GM18873 (cell line): ENCODE measurements around the gene PCSK7.
"Not testable (repeated sequence)": the region's sequence is repeated elsewhere in the genome, so short reads cannot be mapped to it uniquely, and the experiment has no call there.

Experiments
- ATAC-seq: cut with Tn5 transposase; IDR thresholded peaks from one replicate; pipeline ENCODE4 v1.9.1; 2021; ENCODE audit warnings: mild to moderate bottlenecking, moderate library complexity, moderate number of reproducible peaks; ENCODE audit not compliant: unreplicated experiment, low FRiP score

Gene PCSK7

GRCh38 chr11:117218133-117218915 is 13.5 kb downstream of the PCSK7 start:
- no peak for ATAC-seq

DNA sequence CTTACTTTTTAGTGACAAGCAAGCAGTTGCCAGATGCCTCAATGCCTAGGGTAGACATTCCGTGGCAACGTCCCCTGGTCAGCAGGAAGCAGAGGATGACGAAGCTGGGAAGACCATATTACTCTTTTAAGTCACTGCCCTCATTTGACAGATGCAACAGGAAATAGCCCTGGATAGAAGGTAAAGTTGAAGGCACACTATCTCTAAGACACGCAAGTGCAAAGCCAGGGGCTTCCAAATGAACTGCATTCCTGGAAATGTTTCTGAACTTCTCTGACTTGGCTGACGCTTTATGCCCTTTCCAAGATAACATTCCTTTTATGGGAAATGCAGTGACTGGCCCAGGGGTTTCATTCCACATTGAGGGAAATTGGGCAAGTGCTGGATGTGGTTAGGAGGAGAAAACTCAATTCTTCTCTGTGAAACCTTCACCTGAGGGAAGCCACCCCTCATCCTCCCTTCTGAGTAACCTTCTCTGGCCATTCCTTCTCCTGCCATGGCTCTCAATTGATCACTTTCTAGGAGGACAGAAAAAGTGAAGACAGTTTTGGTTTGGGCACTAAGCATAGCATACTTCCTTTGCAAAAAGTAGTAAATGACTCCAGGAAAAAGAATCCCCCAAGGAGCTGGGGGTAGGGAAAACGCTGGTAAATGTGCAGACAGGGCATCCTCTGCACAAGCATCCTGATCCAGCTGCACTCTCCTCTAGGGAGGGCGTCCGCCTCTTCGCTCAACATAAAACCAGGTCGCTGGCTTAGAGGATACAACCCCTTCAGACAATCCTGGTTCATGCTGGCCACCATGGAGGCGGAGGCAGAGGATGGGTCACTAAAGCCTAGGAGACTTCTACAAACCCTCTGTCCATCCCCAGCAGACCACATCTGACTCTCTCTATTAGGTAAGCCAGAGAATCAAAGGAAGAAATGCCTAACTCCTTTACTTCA is 14.5 kb downstream of the PCSK7 start:
- no peak for ATAC-seq

DNA sequence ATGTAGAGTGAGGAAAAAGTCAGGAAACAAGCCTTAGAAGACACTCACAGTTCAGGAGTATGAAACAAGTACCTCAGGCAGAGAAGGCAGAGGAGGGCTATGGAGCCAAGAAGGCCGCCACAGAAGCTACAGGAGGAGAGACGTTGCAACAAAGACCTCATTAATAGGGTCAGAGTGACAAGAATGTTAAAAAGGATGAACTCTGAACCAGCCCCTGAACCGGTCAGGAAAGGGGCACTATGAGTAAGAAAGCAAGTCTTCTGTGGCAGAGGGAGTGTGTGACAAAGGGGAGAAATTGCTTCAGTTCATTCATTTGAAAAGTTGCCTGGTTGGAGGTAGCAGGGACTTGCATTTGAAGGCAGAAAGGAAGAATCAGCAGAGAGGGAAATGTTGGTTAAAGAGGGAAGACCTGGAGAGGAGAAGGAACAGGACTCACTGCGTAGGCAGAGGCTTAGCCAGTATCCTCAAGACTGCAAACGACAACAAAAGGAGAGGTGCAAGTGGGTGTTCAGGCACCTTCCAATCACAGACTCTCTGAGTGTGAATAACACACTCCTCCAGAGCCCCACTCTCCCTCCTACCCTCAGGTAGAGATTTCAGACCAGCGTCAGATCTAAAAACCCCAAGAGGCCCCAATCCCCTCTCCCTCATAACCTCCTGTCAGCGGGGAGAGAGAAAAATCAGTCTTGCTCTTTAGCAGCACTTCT is 17.3 kb downstream of the PCSK7 start:
- ATAC-seq = no peak

- ATAC-seq = no peak
These were observed 19.0 kb downstream of the PCSK7 start for GRCh38 chr11:117212697-117213355.

DNA sequence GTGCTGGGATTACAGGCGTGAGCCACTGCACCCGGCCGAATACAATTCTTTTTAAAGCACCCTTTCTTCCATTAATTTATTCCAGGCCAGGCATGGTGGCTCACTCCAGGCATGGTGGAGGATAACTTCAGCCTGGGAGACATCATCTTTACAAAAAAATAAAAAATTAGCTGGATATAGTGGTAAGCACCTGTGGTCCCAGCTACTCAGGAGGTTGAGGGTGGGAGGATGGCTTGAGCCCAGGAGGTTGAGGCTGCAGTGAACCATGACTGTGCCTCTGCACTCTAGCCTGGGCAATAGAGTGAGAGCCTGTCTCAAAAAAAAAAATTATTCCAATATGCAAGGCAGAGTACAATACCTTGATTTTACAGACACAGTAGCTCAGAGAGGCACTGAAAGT is 21.3 kb downstream of the PCSK7 start:
- ATAC-seq = no peak

GRCh38 chr11:117209351-117210125 is 22.3 kb downstream of the PCSK7 start:
- not testable (repeated sequence) for ATAC-seq

DNA sequence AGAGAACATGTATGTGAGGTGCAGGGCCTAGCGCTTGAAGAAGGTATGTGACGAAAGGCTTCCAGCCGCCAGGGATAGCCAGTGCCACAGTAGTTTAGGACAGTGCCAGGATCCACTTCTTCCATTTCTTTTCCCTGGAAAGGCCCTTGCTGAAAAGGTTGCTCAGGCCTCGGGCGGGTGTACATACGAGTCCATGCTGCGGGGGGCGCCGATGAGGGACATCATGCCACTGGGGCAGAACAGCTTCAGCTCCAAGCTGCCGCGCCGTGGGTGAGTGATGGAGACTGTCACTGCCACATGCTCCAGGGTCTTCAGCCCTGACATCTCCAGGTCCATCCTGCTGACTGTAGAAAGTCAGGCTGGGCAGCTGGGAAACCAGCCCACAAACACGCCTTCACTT is 23.2 kb downstream of the PCSK7 start:
- ATAC-seq = not testable (repeated sequence)

- ATAC-seq = not testable (repeated sequence)
These were observed 24.4 kb downstream of the PCSK7 start for GRCh38 chr11:117207481-117207880.

DNA sequence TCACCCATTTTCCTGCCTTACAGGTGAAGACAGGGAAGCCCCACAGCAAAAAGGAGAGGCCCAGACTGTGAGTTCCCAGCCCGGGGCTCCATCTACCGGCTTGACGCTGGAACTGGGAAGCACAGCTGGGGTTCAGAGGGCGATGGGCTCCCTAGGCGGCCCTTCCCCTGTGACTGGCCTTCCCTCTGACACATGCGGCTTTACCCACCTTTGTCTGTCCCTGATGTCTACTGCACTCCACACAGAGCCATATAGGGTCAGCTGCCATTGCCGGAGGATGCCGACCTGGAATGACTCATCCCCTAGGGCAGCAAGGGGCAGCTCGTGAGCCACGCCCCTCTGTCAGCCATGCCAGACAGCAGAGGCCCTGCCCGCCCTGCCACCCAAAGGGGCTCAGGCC is 25.0 kb downstream of the PCSK7 start:
- not testable (repeated sequence) for ATAC-seq

GRCh38 chr11:117206111-117206510 is 25.8 kb downstream of the PCSK7 start:
- ATAC-seq = not testable (repeated sequence)

DNA sequence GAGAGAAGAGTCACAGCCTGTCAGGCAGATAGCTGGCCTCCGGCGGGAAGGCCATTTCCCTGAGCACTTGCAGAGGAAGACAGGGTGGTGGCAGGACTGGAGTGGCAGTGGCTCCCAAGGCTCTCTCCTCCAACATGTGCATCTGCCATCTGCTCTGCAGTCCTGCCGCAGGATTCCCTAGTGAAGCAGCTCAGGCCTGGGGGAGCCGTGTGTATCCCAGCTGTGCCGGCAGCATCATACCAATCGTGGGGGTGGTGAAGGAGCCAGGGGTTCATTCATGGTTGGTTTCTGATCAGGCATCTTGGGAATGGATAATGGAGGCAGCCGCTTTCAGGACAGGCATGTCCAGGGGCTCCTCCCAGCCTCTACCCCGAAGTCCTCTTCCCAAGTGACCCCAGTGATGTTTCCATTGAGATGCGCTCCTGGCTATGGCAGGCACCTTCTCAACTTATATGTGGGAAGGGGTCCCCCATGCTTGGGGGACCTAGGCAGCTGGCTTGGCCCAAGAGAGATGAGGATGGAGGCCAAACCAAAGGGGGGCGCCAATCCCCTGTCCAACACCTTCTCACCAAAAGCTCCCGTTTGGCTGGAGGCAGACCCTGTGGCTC is 26.6 kb downstream of the PCSK7 start:
- ATAC-seq = no peak

- no peak for ATAC-seq
These were observed 27.4 kb downstream of the PCSK7 start for GRCh38 chr11:117204283-117205080.

DNA sequence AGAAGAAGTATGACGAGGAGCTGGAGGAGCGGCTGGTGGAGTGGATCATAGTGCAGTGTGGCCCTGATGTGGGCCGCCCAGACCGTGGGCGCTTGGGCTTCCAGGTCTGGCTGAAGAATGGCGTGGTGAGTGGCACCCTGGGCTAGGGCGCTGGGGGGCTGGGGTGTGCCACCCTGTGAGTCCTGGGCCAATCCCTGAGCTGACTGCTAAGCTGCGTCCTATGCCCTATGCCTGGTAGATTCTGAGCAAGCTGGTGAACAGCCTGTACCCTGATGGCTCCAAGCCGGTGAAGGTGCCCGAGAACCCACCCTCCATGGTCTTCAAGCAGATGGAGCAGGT is 28.8 kb downstream of the PCSK7 start:
- no peak for ATAC-seq

GRCh38 chr11:117202386-117203068 is 29.3 kb downstream of the PCSK7 start:
- no peak for ATAC-seq

DNA sequence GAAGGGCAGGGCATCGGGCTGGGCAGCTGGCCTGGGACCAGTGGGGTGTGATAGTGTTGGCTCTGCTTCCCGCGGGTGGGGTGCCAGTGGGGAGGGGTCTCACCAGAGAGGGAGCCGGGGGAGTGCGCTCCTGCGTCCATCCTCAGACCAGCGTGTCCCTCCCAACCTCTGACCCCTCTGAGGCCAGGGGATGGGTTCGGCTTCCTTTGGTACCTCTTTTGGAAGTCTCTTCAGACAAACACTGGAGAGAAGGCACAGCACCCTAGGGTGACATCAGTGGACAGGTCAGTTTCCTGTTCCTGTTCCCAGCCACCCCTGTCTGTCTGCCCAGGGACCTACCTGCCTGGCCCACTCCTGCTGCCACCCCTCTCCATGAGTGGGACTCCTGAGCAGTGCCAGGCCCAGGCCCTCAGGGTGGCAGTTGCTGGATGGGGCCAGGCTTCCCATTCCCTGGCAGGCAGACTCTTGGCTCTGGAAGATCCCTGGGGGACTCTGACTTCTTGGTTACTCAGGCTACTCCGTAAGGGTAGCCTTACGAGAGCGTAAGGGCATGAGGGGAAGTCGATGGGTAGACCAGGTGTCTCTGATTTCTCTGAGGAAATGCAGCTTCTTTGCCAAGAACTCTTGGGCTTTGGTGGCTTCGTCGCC is 30.1 kb downstream of the PCSK7 start:
- no peak for ATAC-seq

GRCh38 chr11:117200813-117201657 is 30.8 kb downstream of the PCSK7 start:
- no peak for ATAC-seq
